Stimulated activated CD4-positive, alpha-beta T cell treated with anti-CD3 and anti-CD28 coated beads, TNF-alpha, amount 100 ng/mL, for 1 hour (primary cell): ENCODE results near the gene CSRNP3.
"Not testable (repeated sequence)": the region's sequence is repeated elsewhere in the genome, so short reads cannot be mapped to it uniquely, and the experiment has no call there.

Source experiments
- DNase-seq, 3 donors: peaks; one replicate each; pipeline ENCODE4 v3.0.0-alpha.2; 2020; ENCODE audit warnings: low read depth in 3 of 3, low spot score in 1 of 3

CSRNP3 gene

DNA sequence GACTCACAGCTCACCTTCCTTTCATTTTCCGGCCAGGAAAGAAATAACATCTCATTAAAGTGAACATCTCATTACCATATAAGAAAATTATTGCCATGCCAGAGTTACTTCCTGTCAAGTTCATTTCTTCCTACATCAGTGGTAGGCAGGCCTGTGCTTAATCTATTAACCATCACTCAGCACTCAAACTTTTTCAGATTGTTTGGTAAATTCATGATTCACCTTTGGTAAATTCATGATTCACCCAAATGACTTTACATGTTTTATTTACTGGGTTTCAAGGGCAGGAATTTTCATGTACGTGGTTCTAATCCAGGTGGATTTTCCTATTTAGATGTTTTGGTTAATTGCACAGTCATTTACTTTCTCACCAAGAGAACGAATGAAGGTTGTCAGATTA, 116.5 kb downstream of the CSRNP3 start:
- no peak for DNase-seq

DNA sequence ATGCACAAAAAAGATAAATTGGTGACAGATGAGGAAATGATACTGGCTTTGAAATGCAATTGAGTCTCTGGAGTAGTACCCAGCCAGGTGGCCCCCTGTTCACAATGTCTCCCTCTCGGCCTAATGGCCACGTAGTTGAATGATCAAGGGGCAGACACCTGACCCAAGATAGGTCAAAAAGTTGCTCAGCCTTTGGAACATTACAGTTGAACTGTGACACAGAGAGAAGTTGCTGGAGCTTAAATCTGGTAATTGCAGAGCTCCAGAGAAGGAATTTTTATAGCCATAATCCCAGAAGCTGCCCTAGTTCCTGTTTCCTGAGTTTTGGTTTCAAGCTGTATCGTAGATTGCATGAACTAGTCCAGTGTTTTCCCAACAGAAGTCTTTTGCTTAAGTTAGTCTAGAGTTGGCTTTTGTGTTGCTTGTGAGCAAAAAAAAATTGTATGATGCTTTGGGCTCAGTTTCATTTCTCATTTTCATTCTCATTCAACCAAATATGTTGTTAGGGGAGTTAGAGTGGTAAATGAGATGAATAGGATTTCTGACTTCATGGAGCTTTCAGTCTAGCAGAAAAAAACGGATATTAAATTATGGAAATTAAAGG, 117.9 kb downstream of the CSRNP3 start:
- no peak for DNase-seq

DNA sequence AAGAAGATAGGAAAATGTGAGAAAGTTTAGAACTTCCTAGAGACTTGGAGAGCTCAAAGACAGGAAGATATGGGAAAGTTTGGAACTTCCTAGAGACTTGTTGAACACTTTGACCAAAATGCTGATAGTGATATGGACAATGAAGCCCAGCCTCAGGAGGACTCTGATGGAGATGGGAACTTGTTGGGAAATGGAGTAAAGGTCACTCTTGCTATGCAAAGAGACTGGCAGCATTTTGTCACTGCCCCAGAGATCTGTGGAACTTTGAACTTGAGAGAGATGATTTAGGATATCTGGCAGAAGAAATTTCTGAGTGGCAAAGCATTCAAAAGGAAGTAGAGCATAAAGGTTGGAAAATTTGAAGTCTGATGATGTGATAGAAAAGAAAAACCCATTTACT, 121.5 kb downstream of the CSRNP3 start:
- DNase-seq: not testable (repeated sequence)

DNA sequence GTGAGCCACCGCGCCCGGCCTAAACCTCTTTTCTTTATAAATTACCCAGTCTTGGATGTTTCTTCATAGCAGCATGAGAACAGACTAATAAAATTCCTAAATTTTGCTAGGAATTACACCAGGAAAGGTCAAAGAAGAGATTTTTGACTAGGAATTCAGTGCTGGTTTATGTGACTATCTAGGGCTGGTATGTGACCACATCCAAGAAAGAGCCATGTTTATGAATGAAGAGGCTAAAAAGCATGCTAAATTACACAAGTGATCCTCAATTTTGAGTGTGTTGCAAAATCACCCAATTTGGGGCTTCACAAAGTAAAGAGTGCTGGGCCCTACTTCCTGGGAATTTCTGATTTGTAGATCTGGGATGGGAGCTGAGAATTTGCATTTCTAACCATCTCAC, 123.6 kb downstream of the CSRNP3 start:
- DNase-seq: no peak

DNA sequence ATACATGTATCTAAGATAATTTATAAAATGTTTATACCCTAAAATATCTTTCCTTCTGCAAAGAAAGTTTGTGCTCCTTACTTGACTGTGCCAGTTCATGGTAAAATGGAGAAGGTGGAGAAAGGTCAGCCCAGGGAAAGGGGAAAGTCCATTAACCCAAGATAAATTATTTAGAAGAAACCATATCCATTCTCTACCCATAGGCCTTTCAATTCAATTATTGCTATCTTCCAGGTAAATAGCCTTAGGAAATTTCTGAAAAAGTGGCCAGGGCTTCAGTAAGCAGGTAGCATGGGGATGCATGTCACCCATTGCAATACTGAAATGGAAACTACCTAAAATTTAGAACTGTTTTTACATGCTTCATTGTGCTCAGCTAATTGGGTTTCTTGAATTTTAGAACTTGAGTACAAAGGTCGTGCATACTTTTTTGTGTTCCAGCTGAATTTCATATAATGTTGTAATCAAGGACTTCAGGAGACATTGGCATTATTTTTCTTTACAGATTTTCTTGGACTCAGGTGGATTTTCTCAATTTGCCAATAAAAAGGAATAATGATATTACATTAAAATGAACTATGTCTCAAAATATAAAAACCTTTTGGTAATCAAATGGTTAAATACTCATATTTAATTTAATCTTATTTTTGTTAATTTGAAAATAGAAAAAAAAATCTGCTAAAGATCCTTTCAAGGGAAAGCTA, 124.9 kb downstream of the CSRNP3 start:
- no peak for DNase-seq

DNA sequence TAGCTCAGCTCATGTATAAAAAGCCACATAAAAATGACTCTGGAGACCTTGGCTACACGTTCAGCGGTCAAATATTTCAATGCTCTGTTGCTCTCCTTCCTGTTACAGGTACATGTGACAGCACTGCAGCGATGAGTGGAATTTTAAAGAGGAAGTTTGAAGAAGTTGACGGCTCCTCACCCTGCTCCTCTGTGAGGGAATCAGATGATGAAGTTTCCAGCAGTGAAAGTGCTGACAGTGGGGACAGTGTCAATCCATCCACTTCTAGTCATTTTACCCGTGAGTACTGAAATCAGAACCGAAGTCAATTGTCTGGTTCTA, 125.4 kb downstream of the CSRNP3 start:
- no peak for DNase-seq

DNA sequence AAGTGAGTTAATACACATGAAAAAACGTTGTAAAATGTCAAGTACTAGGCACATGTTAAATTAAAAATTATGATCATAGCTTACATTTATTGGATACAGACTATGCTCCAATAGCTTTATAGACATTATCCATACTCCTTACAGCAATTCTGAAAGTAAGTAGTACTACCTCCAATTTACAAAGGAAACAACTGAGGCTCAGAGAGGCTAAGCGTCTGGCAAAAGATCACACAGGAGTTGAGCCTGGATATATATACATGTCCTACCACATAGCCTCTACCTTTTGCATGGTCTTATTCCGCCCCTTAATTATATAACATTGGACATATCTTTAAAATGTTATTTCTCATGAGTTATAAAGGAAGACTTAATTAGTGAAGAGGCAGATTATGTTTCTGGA, 127.3 kb downstream of the CSRNP3 start:
- DNase-seq: no peak

DNA sequence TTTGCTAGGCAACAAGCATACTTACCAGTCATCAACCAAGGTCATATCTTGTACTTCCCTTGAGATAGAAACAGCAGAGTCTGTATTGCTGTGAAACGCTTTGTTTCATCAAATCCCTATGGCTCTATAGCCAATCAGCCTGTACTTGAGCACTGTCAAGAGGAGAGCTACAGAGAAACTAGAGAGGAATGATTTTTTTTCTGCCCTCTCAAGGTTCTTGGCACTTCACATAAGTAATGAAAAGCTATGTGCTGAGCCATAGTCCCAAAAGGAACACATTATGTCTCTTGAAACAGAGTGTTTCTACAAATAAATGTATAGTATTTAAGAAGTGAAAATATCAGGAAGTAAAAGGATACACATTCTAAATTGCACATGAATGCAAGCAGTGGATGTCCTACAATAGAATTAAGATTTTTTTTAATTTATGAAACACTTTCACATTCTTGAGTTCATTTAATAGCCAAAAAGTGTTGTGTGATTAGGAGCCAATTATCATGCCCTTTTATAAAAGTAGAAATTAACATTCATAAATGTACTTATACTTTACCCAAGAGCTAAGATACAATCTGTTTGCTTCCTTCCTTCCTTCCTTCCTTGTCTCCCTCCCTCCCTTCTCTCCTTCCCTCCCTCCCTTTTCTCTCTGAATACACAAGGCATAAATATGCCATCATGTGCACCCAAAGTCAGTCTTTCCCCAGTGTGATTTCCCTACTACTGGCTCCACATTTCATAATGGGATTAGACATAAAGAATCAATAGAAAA, 131.8 kb downstream of the CSRNP3 start:
- no peak for DNase-seq

DNA sequence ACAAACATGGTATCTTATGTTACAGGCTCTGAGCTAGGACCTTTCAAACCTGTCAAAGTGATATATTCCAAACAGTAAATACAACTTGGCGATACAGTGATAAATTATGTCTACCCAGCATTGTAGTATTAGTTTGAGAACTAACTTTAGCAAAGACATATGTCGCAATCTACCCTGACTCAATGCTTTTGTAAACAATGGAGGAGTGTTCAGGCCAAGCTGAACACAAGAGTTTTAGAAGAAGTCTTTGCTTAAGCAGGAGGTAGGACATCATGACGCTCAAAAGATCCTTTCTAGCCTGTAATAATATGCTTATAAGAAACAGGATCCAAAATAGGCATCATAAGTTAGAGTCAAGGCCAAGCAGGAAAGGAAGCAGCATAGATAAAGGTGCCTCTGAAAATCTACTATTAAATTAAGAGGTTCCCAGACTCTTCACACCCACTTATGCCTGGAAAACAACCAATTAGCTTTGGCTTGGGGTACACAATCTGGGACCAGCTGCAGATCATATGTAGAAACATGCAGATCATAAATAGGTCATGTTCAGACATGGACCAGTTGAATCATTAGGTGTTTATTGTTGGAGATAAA, 132.5 kb downstream of the CSRNP3 start:
- no peak for DNase-seq

DNA sequence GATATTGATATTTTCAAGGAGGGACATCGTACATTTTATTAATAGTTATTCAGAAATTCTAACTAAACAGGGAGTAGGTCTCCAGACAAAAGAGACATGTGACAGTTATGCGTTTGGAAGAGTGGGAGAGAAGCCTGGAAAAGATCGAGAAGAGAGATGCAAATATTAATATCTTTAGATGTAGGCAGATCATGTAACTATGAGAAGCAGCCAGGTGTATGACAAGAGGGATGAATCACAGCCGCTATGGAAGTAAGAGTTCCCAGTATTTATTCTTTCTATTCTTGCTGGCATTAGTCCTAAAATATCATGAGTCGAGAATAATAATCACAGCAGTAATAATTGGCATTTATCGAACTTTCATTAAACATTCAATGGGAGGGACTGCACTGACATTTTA, 140.2 kb downstream of the CSRNP3 start:
- DNase-seq: no peak

DNA sequence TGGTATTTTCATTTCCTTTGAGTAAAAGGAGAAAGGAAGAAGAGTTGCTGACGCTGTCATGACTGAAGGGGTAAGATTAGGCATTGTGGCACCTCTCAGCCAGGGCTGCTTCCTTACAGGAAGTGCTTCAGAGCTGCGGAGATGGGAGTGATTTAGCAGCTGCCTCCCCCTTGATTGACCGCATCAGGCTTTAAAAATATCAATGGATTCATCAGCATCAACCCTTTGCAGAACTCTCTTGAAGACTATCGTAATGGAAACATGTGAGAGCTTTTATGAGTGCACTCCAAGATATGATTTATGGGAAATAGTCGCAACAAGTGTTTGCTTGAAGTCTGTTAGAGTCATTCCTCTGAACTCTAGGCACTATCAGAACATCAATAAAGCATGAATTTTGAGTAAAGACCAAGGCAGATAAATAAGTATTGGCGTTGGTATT, 141.1 kb downstream of the CSRNP3 start:
- no peak for DNase-seq

DNA sequence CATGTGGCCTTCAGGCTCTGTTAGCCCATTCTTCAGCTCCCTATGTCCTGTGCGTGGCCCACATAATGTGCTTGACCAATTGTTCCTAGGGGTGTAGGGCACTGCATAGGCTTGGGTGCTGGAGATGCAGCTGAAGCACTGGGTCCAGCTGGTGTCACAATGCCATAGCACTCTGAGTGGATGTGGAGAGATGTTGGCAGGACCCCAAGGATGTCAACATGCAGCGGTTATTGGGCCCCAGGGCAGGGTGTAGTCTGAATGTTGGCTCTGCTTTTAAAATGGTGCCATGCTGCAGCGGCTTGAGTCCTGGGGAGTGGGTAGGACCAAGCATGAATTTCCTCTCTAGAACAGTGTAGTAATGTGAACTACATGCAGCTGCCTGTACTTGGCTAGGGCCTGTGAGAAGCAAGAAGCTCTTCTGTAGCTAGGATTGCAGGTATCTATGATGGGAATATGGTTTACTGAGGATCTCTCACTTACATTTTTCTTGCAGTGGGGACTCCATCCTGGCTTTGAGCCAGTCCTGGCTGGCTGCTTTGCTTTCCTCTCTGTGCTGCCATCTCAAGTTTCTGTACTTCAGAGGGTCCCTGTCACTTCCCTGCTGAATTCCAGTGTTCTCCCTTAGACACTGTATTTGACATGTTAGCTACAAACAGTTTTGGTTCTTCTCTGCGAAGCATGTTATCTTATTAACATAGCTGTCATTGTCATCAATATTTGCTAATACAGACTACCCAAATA, 148.4 kb downstream of the CSRNP3 start:
- no peak for DNase-seq

DNA sequence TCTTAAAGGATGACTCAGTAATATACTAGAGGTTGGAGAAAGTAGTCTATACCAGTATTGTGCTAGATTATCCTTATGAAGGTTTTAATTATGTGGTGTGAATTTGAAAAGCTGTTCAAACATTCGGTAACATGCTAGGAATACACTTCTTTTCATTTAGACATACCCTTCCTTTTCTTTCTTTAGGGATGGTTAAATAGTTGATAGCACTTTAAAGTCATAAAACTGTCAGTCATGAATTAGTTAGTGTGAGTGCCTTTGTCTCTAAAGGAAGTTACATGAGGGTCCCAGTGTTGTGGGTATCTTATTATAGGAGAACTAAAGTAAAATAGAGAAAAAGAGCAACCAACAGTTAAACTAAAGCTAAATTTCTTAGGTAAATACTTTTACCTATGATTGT, 149.3 kb downstream of the CSRNP3 start:
- DNase-seq: no peak

DNA sequence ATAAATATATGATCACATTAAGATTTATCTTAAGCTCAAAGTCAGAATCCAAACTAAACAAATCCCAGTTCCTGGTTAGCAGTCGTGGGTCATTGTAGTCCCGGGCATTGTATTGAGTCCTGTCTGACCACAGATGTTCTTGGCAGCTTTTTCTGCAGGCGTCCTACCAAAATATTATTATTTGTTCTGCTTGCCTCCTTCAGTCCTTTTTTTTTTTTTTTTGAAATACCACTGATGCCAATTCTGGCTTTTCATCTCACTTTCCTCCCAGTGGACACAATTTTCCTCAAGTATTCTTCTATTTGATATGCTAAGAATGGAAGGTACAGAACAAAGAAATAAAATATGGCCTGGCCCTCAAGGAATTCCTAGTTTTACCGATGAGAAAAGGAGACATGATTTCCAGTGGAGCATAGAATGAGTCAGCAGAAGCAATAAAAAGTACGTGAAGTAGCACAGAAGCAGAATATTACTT, 151.6 kb downstream of the CSRNP3 start:
- no peak for DNase-seq

DNA sequence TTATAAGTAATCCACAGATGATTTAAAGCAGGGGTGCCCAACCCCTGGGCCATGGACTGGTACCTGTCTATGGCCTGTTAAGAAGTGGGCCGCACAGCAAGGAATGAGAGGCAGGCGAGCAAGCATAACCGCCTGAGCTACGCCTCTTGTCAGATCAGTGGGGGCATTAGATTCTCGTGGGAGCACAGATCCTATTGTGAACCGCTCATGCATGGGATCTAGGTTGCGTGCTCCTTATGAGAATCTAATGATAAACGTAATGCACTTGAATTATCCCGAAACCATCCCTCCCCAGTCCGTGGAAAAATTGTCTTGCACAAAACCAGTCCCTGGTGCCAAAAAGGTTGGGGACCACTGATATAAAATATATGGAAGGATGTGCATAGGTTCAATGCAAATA, 153.7 kb downstream of the CSRNP3 start:
- no peak for DNase-seq

DNA sequence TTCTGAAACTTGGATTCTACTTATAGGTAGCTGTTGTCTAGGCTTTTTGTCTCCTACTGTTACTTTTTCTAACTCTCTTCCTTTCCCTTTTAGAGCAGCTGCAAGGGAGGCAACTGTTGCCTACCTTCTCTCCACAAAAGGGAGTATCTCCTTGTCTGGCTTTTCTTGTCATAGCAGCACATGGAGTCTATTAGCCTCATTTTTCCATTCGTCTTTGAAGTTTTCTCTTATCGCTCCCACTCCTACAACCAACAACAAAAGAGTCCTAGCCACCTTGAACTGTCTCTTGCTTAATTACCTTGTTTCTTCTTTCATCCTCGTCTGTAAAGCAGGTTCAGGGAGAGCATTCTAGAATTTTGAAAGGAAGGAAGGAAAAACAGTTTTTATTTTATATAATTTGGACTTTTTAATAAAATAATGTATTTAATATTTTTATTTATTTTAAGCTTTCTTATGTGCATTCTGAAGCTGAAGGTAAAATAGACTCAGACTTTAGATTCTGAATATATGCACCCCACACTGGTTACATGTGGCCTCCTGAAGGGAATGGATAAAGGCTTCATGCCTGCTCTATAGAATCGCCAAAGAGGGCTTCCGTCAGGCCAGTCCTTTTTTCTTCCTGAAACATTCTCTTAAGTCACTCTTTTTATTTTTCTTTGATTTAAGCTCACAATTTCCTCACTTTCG, 154.4 kb downstream of the CSRNP3 start:
- DNase-seq: no peak

DNA sequence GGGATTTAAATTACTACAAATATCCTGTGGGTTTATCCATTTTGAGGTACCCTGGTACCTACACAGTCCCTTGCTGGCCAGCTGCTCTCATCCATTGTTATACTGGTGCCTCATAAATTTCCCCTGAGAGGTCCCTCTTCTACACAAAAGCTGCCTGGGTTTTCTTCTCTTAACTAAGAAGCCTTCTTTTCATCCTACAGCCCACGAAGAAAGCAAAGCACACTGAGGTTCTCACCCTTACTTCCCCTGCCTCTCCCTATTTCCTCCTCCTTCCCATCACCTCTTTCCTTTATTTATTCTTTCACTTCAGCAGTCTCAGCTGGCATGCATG, 154.9 kb downstream of the CSRNP3 start:
- DNase-seq: no peak

DNA sequence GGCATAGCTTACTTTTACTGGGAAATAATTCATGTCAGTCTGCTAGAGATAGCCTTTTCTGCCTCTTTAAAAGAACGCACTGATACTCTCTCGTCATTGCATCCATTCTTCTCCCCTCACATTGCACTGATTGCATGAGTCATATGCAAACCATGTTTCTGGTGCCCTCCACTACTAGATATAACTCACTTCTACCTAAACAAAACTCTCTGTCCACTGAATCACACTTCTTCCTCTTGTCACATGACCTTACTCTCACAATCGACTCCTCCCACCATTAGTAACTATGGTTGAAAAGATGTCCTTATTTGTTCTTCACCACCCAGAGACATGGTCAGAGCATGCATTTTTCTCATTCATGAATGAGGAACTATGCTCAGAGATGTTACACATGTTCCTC, 158.0 kb downstream of the CSRNP3 start:
- no peak for DNase-seq

DNA sequence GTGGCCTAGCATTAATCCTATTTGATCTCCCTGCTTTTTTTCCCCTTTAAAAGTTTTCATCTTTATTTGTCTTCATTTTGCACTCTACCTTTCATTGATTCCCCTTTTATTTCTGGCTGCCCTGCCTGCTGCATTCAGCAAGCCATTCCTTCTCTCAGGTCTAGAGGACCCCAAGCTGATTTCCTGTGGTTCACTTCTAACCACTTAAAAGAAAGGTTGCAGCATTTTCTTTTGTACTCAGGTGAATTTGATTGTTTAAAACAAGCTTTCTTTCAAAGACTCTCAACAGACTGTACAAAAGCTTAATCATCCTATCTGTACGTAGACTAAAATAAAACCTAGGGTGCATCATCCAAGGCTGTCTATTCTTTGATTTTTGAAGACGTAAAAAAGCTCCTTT, 160.3 kb downstream of the CSRNP3 start:
- DNase-seq: no peak

DNA sequence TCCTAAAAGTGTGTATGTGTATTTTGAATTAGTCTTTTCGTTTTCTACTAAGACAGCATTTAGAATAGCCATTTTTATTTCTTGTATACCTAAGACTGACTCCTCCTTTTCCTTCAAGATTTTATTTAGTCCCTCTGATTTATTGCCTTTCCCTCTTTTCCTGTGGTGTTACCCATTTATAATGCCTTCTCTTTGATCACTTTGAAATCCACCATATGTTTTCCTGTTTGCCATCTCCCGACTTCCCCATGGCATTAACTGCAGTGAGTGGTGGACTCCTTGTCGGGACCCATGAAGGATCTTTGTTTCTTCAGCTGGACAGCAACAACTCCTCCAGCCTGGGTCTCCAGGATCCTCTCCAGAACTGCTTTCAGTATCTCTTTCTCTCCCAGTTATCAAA, 160.7 kb downstream of the CSRNP3 start:
- no peak for DNase-seq

DNA sequence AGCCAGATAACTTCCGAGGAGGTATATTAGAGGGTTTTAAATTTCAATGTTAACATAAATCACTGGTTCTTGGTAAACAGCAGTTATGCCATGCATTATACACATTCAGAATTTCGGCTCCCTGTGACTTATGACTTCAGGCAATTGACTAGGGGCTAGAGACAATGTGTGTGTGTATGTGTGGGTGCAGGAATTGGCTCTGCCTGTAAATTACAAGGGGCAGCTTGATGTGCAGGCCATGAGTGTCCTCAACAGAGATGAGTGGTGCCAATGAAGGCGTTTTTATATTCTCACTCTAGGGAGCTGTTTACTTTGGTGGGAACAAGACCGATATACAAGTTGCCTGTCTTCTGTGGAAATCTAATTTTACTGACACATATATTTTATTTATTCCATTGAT, 161.6 kb downstream of the CSRNP3 start:
- DNase-seq: no peak
